HCT116 (cell line): ENCODE results near the gene TSSK6. TPM values are rescaled to one million over a fixed set of nuclear protein-coding genes. Genes with fewer than 3 reads are reported as not detected.
A peak's percentile ranks its signal among the peaks of the same experiment; 100 is the strongest.

Source experiments
- ATAC-seq: fragments of 200-7000 bp; cut with Tn5 transposase; 2 replicates; pipeline ENCODE4 v1.9.1; 2020; ENCODE audit warnings: mild to moderate bottlenecking, moderate library complexity
- BruUV-seq: library from RNA; stranded (reverse); fragments of 400-500 nt; replicated peaks from 2 replicates; lab custom pipeline; 2021; lab: Mats Ljungman, UMichigan
- CTCF ChIA-PET: fragments of 300-600 bp; sonication (Branson Sonifier 250); formaldehyde crosslinking; loops from one replicate; lab custom pipeline; 2021; ENCODE audit warnings: antibody characterized with exemption; lab: Charles Lee
- POLR2A ChIA-PET: fragments of 300-600, 350-600 bp; sonication (Branson Sonifier 250); formaldehyde crosslinking; loops from one replicate; lab custom pipeline; 2021; ENCODE audit warnings: antibody characterized with exemption; lab: Charles Lee
- RAD21 ChIA-PET, 2 experiments: fragments of 300-600 bp; sonication (Branson Sonifier 250); formaldehyde crosslinking; loops; one replicate each; lab custom pipeline; 2023; ENCODE audit warnings: low total read pairs in 2 of 2; ENCODE audit not compliant: uncharacterized antibody in 2 of 2, unreplicated experiment in 2 of 2, low non-redundant PET in 1 of 2; lab: Charles Lee
- DNase-seq: peaks from one replicate; pipeline ENCODE4 v3.0.0-alpha.2; 2010; ENCODE audit warnings: low read depth, low spot score
- H2AFZ ChIP-seq: fragments of 200-600 bp; shearing (Covaris generic), sonication (generic); 2 replicates; pipeline ENCODE4 v1.6.1; 2017; ENCODE audit warnings: low read depth, mixed run types, mixed read lengths, antibody characterized with exemption, low read length; ENCODE audit not compliant: poor library complexity, severe bottlenecking
- H3K27ac ChIP-seq: 2 replicates; pipeline ENCODE4 v1.5.1; 2012; ENCODE audit warnings: low read depth, low read length
- H3K27me3 ChIP-seq: fragments of 200-600 bp; sonication (generic); 2 replicates; pipeline ENCODE4 v1.6.1; 2016; ENCODE audit warnings: mixed run types, low read length, mixed read lengths; ENCODE audit not compliant: insufficient read depth
- H3K36me3 ChIP-seq, 2 experiments: fragments of 200-500 bp in 1 of 2; fragments of 200-600 bp in 1 of 2; sonication (Bioruptor generic) in 1 of 2; sonication (generic) in 1 of 2; 2 replicates each; pipeline versions ENCODE4 v1.5.1 to v1.6.1; 2014 to 2016; ENCODE audit warnings: low read length in 2 of 2, inconsistent platforms in 1 of 2, mixed read lengths in 1 of 2, mixed run types in 1 of 2; ENCODE audit not compliant: insufficient read depth in 2 of 2, control insufficient read depth in 1 of 2
- H3K4me1 ChIP-seq, 2 experiments: fragments of 200-600 bp in 1 of 2; sonication (generic) in 1 of 2; 2 replicates each; pipeline versions ENCODE4 v1.5.1 to v1.6.1; 2012 to 2017; ENCODE audit warnings: low read length in 2 of 2, inconsistent platforms in 1 of 2, mild to moderate bottlenecking in 1 of 2, mixed read lengths in 1 of 2, mixed run types in 1 of 2, moderate library complexity in 1 of 2; ENCODE audit not compliant: insufficient read depth in 2 of 2, control insufficient read depth in 1 of 2
- H3K4me2 ChIP-seq: fragments of 200-600 bp; sonication (generic); 2 replicates; pipeline ENCODE4 v1.6.1; 2017; ENCODE audit warnings: mixed run types, low read length, mixed read lengths
- H3K4me3 ChIP-seq, 2 experiments: fragments of 200-600 bp in 1 of 2; sonication (generic) in 1 of 2; replicated peaks in 1 of 2; 2 replicates each; pipeline ENCODE4 v1.5.1; 2011 to 2016; ENCODE audit warnings: low read length in 2 of 2, control low read depth in 1 of 2, low read depth in 1 of 2, mild to moderate bottlenecking in 1 of 2, mixed read lengths in 1 of 2, mixed run types in 1 of 2
- H3K79me2 ChIP-seq: fragments of 200-600 bp; sonication (generic); 2 replicates; pipeline ENCODE4 v1.6.1; 2017; ENCODE audit warnings: mild to moderate bottlenecking, mixed run types, low read length, moderate library complexity, mixed read lengths; ENCODE audit not compliant: insufficient read depth
- H3K9ac ChIP-seq: fragments of 200-600 bp; sonication (generic); 2 replicates; pipeline ENCODE4 v1.6.1; 2016; ENCODE audit warnings: low read length, mixed read lengths
- H3K9me2 ChIP-seq: fragments of 200-600 bp; sonication (generic), shearing (Covaris generic); 2 replicates; pipeline ENCODE4 v1.6.1; 2017; ENCODE audit warnings: mixed run types, mild to moderate bottlenecking, moderate library complexity; ENCODE audit not compliant: insufficient read depth
- H3K9me3 ChIP-seq, 2 experiments: fragments of 200-500 bp in 1 of 2; fragments of 200-600 bp in 1 of 2; sonication (Bioruptor generic) in 1 of 2; sonication (generic) in 1 of 2; 2 replicates each; pipeline ENCODE4 v1.6.1; 2014 to 2017; ENCODE audit warnings: low read length in 2 of 2, mixed read lengths in 2 of 2, inconsistent platforms in 1 of 2, low read depth in 1 of 2, mild to moderate bottlenecking in 1 of 2, mixed run types in 1 of 2, moderate library complexity in 1 of 2; ENCODE audit not compliant: control insufficient read depth in 1 of 2, insufficient read depth in 1 of 2
- H4K20me1 ChIP-seq: fragments of 200-600 bp; sonication (generic), shearing (Covaris generic); 2 replicates; pipeline ENCODE4 v1.6.1; 2017; ENCODE audit warnings: mixed run types, mild to moderate bottlenecking, moderate library complexity; ENCODE audit not compliant: insufficient read depth
- CBX3 ChIP-seq: IDR thresholded peaks from 2 replicates; pipeline ENCODE4 v1.6.1; 2012; ENCODE audit warnings: low read depth
- POLR2AphosphoS5 ChIP-seq: IDR thresholded peaks from 2 replicates; pipeline ENCODE4 v1.6.1; 2011; ENCODE audit warnings: mild to moderate bottlenecking, low read depth, low read length, moderate library complexity
- SIN3A ChIP-seq: IDR thresholded peaks from 2 replicates; pipeline ENCODE4 v1.6.1; 2012; ENCODE audit warnings: low read depth
- TCF7L2 ChIP-seq: IDR thresholded peaks from 2 replicates; pipeline ENCODE4 v1.7.0; 2011; ENCODE audit warnings: borderline replicate concordance, inconsistent platforms; ENCODE audit not compliant: insufficient read depth, insufficient read length; ENCODE audit errors: extremely low read depth
- YY1 ChIP-seq: IDR thresholded peaks from 2 replicates; pipeline ENCODE4 v1.6.1; 2011; ENCODE audit warnings: low read length, low read depth, moderate library complexity, mild to moderate bottlenecking; ENCODE audit not compliant: insufficient replicate concordance; ENCODE audit errors: extremely low read depth
- ZFX ChIP-seq: fragments of 450-650 bp; IDR thresholded peaks from 2 replicates; pipeline ENCODE4 v1.6.1; 2017
- intact Hi-C: fragments of 100-400 bp; cut with micrococcal nuclease; formaldehyde crosslinking; loops from 2 replicates; pipeline ENCODE4 v1.10.0; 2022
- total RNA-seq: library from RNA; stranded (reverse); gene quantifications from one replicate; pipeline ENCODE4 v1.2.1, GENCODE V29; 2021; ENCODE audit not compliant: unreplicated experiment
- TF ChIP-seq, protein P1 (sequence below): IDR thresholded peaks from 2 replicates; pipeline ENCODE4 v1.6.1; 2012

TSSK6 gene
- total RNA-seq, 1 experiment from 2014 or later, result 4.1 TPM

DNA sequence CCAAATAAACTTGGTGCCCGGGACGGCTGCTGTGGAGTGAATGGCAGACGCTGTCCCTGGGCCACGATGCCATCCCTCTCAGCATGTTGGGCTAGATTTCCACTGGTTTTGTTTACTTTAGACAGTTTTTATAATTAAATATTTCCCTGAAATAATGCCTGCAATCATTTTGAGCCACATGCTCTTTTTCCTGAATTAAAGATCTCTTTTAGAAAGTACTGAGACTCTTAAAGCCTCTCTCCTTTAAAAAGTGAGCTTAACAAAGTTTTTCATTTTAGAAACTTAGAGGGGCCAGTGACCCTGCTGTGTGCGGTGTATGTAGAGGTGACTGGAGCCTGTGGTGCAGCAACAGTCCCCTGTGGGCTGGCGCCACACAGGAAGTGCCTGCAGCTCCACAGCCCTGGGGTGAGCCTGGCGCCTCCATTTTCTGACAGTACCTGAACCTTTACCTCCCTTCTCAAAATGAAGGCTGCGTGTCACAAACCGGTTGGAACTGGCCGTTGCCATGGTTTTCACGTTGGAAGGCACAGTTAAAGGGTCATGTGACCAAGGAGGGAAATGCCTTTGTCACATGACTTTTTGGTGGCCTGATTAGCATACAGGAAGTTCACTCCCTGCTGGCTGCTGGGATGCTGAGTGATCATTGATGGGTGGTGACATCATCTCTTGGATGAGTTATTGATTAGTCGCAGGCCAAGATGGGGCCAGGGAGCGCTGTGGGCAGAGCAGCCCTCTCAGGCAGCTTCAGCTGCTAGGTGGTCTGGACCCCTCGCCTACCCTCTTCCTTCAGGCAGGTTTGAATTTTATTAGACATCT lies 26.3 kb downstream of the TSSK6 start:
- Histone ChIP-seq H3K4me1 (peaks cover 19 to 43% of the 10 kb centered on the region in 2 experiments), H3K9me2 (no peaks in the 10 kb centered on the region), H4K20me1 (peaks cover 10% of the 10 kb centered on the region; the same call in 1 of the 2 replicates), H3K4me3 (peak overlapping the region in 1 of 2 experiments; percentile 5; a peak in 1 of 4 replicates), H3K36me3 (peaks cover 6 to 13% of the 10 kb centered on the region in 2 experiments; a peak in 3 of 4 replicates), H3K79me2 (peaks cover 90% of the 10 kb centered on the region), H3K4me2 (peak overlapping the region; percentile 62), H3K27ac (peak overlapping the region; percentile 72), H3K9ac (peak overlapping the region; percentile 54), H2AFZ (no peak overlapping the region), H3K9me3 (no peaks in the 10 kb centered on the region), H3K27me3 (no peaks in the 10 kb centered on the region)
- peak; percentile 89 for DNase-seq
- TF ChIP-seq SIN3A (no peak), TCF7L2 (no peak), YY1 (peak; percentile 94), CBX3 (no peak), POLR2AphosphoS5 (no peak), ZFX (no peak)
- TF ChIP-seq, protein P1, sequence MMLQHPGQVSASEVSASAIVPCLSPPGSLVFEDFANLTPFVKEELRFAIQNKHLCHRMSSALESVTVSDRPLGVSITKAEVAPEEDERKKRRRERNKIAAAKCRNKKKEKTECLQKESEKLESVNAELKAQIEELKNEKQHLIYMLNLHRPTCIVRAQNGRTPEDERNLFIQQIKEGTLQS, result no peak; the same call in 1 of the 2 replicates
- ChIA-PET CTCF (interaction anchor here (0.9 to 3.2 kb wide), 7 partner anchors 63 to 288 kb away, joined by 3 to 40 read pairs (median 5); partner anchors contain the start of gene GATAD2A), POLR2A (interaction anchor here (1.1 to 2.2 kb wide), 2 partner anchors 111 to 125 kb away, joined by 3 to 10 read pairs; no protein-coding TSS in a partner anchor), RAD21 (interaction anchor here (0.6 to 1.6 kb wide), 4 partner anchors 122 to 293 kb away, joined by 3 to 4 read pairs (median 3); no protein-coding TSS in a partner anchor)
- peak; percentile 70 for ATAC-seq
- TSS peak; percentile 72 for BruUV-seq
- intact Hi-C loops, result loop anchor here (5.0 kb wide), 1 partner anchor 82 kb away; the partner anchor contains the start of gene GATAD2A
